GM10266 (cell line): ENCODE results near the gene TNS1.

Experiments
- DNase-seq: peaks from one replicate; pipeline ENCODE4 v3.0.0; 2012; ENCODE audit errors: extremely low spot score
- CTCF ChIP-seq: IDR thresholded peaks from 2 replicates; pipeline ENCODE4 v1.5.1; 2012; ENCODE audit warnings: mild to moderate bottlenecking, low read depth; ENCODE audit not compliant: control insufficient read depth, insufficient read depth; ENCODE audit errors: missing control alignments

Gene TNS1

GRCh38 chr2:217792626-217793527 is 209.9 kb downstream of the TNS1 start:
- TF ChIP-seq CTCF = no peak
- DNase-seq = no peak

DNA sequence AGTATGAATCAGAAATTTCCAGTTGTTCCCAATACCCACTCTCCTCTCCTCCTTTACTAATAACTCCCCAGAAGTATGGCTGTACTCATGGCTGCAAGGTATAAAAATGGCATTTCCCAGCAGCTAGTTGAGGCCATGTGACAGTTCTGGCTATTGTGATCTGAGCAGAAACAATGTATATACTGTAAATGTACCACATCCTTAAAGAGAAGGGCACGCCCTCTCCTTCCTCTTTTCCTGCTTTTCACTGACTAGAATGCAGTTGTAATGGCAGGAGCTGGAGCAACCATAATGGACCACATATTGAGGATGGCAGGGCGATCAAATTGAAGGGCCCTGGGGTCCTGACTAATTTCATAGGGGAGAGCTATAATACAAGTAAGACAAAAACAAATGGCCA is 211.2 kb downstream of the TNS1 start:
- no peak for TF ChIP-seq CTCF
- no peak for DNase-seq

DNA sequence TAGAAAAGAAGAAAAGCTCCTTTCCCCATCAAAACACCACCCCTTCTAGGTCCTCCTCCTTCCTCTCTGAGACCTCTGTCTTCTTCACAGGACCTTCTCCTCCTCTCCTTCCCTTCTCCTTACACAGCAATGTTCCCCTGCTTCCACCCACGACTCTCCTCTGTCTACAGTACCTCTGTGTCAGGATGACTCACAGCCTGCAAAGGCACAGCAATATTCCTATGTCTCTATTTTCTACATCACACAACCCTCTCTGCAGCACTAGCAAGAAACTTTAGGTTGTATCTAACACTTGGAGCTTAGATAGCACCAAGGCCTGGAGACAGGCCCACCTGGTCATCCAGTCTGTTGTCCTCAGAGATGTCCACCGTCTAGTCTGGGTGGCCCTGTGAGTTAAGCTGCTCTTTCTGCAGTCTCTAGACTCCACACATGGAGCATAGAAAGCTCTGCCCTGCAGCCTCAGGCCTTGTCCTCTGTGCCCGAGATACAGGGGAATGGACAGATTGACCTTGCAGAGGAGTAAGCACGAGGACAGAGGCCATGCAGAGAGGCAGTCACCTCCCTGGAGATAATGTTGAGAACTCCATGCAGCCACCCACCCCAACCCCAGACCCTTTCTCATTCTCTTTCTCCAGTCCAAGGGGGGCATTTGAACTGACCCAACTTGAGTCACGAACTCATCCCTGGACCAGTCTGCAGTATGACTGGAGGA is 212.0 kb downstream of the TNS1 start:
- DNase-seq = peak; percentile 8
- TF ChIP-seq CTCF = no peak

GRCh38 chr2:217790195-217790594 is 212.6 kb downstream of the TNS1 start:
- peak; percentile 62 for DNase-seq
- TF ChIP-seq CTCF = no peak

DNA sequence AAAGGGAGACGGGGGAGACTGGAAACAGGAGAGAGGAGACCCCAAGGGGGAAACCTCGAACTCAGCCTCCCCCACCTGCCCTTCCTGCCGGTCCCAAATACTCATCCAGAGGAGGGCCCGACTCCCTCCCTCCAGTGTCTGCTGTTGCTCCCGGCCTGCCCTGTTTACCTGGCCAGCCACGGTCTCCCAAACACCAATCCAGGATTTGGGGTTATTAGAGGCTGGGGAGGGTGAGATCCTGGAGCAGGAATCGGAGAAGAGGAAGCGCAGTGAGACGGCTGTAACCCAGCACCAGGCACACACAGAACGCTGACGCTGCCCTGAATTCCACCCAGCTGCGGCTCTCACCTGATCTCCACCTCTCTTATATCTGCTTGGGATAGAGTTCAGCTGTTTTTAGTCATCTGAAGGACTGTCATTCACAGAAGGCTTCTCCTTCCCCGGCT is 213.0 kb downstream of the TNS1 start:
- no peak for TF ChIP-seq CTCF
- peak; percentile 6 for DNase-seq

DNA sequence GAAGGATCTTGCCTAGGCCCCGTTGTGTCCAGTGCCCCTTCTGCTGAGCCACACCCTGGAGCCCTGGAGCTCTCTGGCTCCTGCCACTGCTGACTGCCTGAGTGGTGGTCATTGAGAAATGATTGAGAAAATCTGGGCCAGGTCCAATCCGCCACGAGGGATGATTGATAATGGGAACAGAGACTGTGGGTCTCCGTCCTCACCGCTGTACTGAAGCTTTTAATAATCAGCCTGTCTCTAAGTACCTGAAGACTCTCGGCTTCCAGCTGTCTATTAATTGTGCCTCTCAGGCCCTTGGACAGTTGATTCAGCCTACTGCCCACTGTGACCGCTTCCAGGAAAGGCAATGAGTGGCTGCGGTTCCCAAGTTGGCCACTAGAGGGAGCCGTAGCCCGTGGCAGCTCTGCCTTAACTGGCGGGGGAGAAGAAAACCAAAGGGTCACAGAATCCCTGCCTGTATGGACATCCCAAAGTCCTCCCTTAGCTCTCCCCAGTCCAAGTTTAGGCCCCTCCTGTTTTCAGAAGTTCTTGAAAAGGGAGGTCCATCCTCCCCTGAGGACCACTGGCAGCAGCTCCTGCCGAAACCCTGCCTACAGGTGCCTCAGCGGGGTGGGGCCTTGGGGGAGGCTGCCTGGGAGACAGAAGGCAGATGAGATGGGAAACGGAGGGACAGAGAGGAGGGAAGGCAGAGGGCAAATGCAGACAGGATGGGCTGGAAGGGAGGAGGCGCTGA is 213.6 kb downstream of the TNS1 start:
- peak; percentile 83 for DNase-seq
- TF ChIP-seq CTCF = peak; percentile 99
